ENCODE data around the gene RAI1. TPM values are rescaled to one million over a fixed set of nuclear protein-coding genes. Genes with fewer than 3 reads are reported as not detected.

Gene RAI1
- total RNA-seq, 1 donor from 2014 or later, result 40.1 TPM

DNA sequence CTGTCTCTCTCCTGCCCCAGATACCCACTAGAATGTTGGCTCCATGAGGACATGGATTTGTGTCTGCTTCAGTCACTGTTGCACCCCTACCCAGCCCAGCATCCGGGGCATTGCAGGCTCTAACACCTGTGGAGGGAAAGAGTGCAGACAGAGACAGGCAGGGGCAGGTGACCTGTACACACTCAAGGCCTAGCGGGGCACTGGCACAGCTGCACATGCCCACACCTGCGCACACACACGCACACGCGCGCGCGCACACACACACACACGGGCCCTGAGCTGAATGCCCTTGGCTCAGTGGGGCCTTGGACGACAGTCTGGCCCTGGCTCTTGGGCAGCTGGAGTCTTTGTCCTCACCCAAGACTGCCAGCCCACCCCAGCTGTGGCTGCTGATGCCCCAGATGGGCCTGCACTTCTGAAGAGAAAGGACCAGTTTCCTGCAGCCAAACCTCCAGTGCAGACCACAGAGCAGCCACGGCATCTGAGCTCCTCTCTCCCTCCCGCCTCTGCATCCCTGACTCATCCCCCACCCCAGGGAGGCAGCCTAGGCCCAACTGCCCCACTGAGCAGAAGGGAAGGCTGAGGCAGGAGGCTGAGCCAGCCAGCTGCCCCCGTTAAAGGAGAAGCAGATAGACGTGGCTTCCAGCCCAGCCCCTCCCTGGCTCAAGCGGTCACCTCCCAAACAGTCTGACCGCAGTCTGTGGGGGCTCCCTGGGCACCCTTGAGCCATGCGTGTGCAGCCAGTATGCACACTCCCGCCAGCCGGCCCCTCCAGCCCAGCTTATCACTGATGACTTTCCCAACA lies 12.3 kb upstream of the RAI1 start:
- no peak overlapping the region for H3K4me3 Mint-ChIP-seq (ENCODE audit: unreplicated experiment)
- no peak overlapping the region for H3K27ac Mint-ChIP-seq (ENCODE audit: unreplicated experiment)
- H3K9me3 Mint-ChIP-seq (ENCODE audit: unreplicated experiment), result no peaks in the 10 kb centered on the region
- no peaks in the 10 kb centered on the region for H3K36me3 Mint-ChIP-seq (ENCODE audit: unreplicated experiment)
- DNase-seq (ENCODE audit: extremely low spot score, unreplicated experiment), result no peak
- no peak for TF ChIP-seq CTCF (IDR thresholded peaks at IDR 0.05)
- peaks cover 10% of the 10 kb centered on the region for H3K4me1 Mint-ChIP-seq (ENCODE audit: unreplicated experiment)
- no peaks in the 10 kb centered on the region for H3K27me3 Mint-ChIP-seq (ENCODE audit: unreplicated experiment)

GRCh38 chr17:17669580-17670235 lies 11.6 kb upstream of the RAI1 start:
- H3K27ac Mint-ChIP-seq (ENCODE audit: unreplicated experiment), result no peak overlapping the region
- DNase-seq (ENCODE audit: extremely low spot score, unreplicated experiment), result no peak

GRCh38 chr17:17670701-17671305 lies 10.5 kb upstream of the RAI1 start:
- H3K36me3 Mint-ChIP-seq (ENCODE audit: unreplicated experiment), result no peaks in the 10 kb centered on the region
- H3K4me1 Mint-ChIP-seq (ENCODE audit: unreplicated experiment), result peaks cover 11% of the 10 kb centered on the region
- H3K27ac Mint-ChIP-seq (ENCODE audit: unreplicated experiment), result no peak overlapping the region
- no peaks in the 10 kb centered on the region for H3K27me3 Mint-ChIP-seq (ENCODE audit: unreplicated experiment)
- no peak for DNase-seq (ENCODE audit: extremely low spot score, unreplicated experiment)
- TF ChIP-seq CTCF (IDR thresholded peaks at IDR 0.05), result no peak
- no peak overlapping the region for H3K4me3 Mint-ChIP-seq (ENCODE audit: unreplicated experiment)
- H3K9me3 Mint-ChIP-seq (ENCODE audit: unreplicated experiment), result no peaks in the 10 kb centered on the region

More at GRCh38 chr17:17669580-17670235, 11.6 kb upstream of the RAI1 start:
- TF ChIP-seq CTCF (IDR thresholded peaks at IDR 0.05), result no peak
- no peaks in the 10 kb centered on the region for H3K36me3 Mint-ChIP-seq (ENCODE audit: unreplicated experiment)
- H3K27me3 Mint-ChIP-seq (ENCODE audit: unreplicated experiment), result no peaks in the 10 kb centered on the region
- no peak overlapping the region for H3K4me3 Mint-ChIP-seq (ENCODE audit: unreplicated experiment)
- H3K4me1 Mint-ChIP-seq (ENCODE audit: unreplicated experiment), result peaks cover 10% of the 10 kb centered on the region
- no peaks in the 10 kb centered on the region for H3K9me3 Mint-ChIP-seq (ENCODE audit: unreplicated experiment)

DNA sequence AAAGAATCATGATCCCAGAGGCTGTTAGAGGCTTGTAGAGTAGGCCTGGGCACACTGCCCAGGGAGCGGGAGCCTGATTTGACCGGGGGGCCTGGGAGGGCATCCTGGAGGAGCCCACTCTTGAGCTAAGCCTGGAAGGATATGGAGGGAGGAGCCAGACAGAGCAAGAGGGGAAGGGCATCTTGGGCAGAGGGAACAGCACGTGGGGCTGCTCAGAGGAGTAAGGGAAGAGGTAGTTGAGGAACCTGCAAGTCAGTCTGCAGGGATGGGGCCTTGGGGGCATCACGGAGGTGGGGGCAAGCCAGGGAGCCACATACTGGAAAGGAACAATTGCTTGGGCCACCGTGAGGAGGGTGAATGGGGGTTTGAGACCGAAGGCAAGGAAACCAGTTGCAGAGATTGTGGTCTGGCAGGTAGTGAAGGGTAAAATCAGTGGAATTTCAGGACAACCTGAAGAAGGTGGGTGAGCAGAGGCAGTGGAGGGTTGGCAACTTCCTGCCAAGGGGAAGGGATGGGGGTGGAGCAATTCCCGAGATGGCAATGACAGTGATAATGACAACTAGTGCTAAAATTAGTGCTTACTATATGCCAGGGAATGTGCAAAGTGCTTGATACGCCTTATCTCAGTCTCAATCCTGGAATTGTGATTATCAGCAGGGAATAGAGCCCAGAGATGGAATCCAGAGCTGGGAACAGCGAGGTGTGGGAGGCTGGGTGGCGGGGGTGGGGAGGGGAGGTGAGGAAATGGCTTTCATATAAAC lies 9.7 kb upstream of the RAI1 start:
- no peak for DNase-seq (ENCODE audit: extremely low spot score, unreplicated experiment)
- Mint-ChIP-seq H3K36me3 (ENCODE audit: unreplicated experiment) (no peaks in the 10 kb centered on the region), H3K27me3 (ENCODE audit: unreplicated experiment) (no peaks in the 10 kb centered on the region), H3K4me1 (ENCODE audit: unreplicated experiment) (peaks cover 17% of the 10 kb centered on the region), H3K9me3 (ENCODE audit: unreplicated experiment) (no peaks in the 10 kb centered on the region), H3K4me3 (ENCODE audit: unreplicated experiment) (no peak overlapping the region), H3K27ac (ENCODE audit: unreplicated experiment) (no peak overlapping the region)
- no peak for TF ChIP-seq CTCF (IDR thresholded peaks at IDR 0.05)
